HepG2 (cell line): ENCODE measurements around the gene USP25. TPM values are rescaled to one million over a fixed set of nuclear protein-coding genes. Genes with fewer than 3 reads are reported as not detected.

ENCODE experiments used
- ATAC-seq: fragments of 200-7000 bp; cut with Tn5 transposase; 3 replicates; pipeline ENCODE4 v1.9.1; 2020; ENCODE audit warnings: mild to moderate bottlenecking, moderate library complexity
- BruUV-seq: library from RNA; stranded (reverse); fragments of 400-500 nt; replicated peaks from 2 replicates; lab custom pipeline; 2021; lab: Mats Ljungman, UMichigan
- CTCF ChIA-PET: fragments of 300-600 bp; formaldehyde crosslinking; extraction: SDS; loops from one replicate; lab custom pipeline; 2021; ENCODE audit warnings: low total read pairs, inconsistent platforms, low intra/inter-chr PET ratio; lab: Yijun Ruan, JAX
- POLR2A ChIA-PET: fragments of 350-600 bp; sonication (Branson Sonifier 250); formaldehyde crosslinking; loops from one replicate; lab custom pipeline; 2020; ENCODE audit warnings: antibody characterized with exemption, inconsistent platforms; lab: Yijun Ruan, JAX
- DNase-seq: peaks from one replicate; pipeline ENCODE4 v3.0.0-alpha.2; 2015; ENCODE audit warnings: low spot score
- FAIRE-seq: peaks from 3 replicates; lab custom pipeline; 2011; peaks lifted over from hg19 to GRCh38; lab: Jason Lieb, UNC
- H2AFZ ChIP-seq: one replicate; pipeline ENCODE4 v1.6.1; 2011; ENCODE audit warnings: low read length, inconsistent platforms
- H3K27ac ChIP-seq: fragments of 300-600 bp; 3 replicates; pipeline ENCODE4 v1.8.0; 2011; ENCODE audit warnings: mixed run types, mild to moderate bottlenecking, mixed read lengths, low read length, inconsistent platforms; ENCODE audit not compliant: insufficient read depth; ENCODE audit errors: extremely low read length
- H3K27me3 ChIP-seq, 2 experiments: fragments of 200-600 bp in 1 of 2; 2 replicates in 1 of 2; 3 replicates in 1 of 2; pipeline versions ENCODE4 v1.6.0 to v1.8.0; 2011; ENCODE audit warnings: low read length in 2 of 2, mild to moderate bottlenecking in 2 of 2, moderate library complexity in 2 of 2, inconsistent platforms in 1 of 2; ENCODE audit not compliant: insufficient read depth in 2 of 2, control insufficient read depth in 1 of 2
- H3K36me3 ChIP-seq, 2 experiments: fragments of 200-600 bp in 1 of 2; replicated peaks in 1 of 2; 2 replicates in 1 of 2; 3 replicates in 1 of 2; pipeline versions ENCODE4 v1.5.1 to v1.8.0; 2011; ENCODE audit warnings: low read length in 2 of 2, inconsistent platforms in 1 of 2; ENCODE audit not compliant: insufficient read depth in 2 of 2, control insufficient read depth in 1 of 2
- H3K4me1 ChIP-seq: 2 replicates; pipeline ENCODE4 v1.5.1; 2012; ENCODE audit warnings: low read length, inconsistent platforms; ENCODE audit not compliant: insufficient read depth
- H3K4me2 ChIP-seq: 2 replicates; pipeline ENCODE4 v1.6.0; 2011; ENCODE audit warnings: low read depth, low read length, inconsistent platforms
- H3K4me3 ChIP-seq, 3 experiments: fragments of 200-600 bp in 1 of 3; sonication (generic), shearing (Covaris generic) in 1 of 3; replicated peaks in 1 of 3; 2 replicates each; pipeline ENCODE4 v1.5.1; 2011 to 2016; ENCODE audit warnings: low read length in 3 of 3, inconsistent platforms in 2 of 3, low read depth in 2 of 3, mild to moderate bottlenecking in 2 of 3, control low read depth in 1 of 3, mixed read lengths in 1 of 3; ENCODE audit not compliant: insufficient read depth in 1 of 3
- H3K79me2 ChIP-seq: one replicate; pipeline ENCODE4 v1.6.1; 2011; ENCODE audit warnings: low read length, inconsistent platforms; ENCODE audit not compliant: insufficient read depth
- H3K9ac ChIP-seq: 2 replicates; pipeline ENCODE4 v1.6.0; 2011; ENCODE audit warnings: mild to moderate bottlenecking, low read depth, low read length, inconsistent platforms; ENCODE audit not compliant: insufficient read depth
- H3K9me3 ChIP-seq: 2 replicates; pipeline ENCODE4 v1.5.1; 2012; ENCODE audit warnings: mild to moderate bottlenecking, low read length
- H4K20me1 ChIP-seq: 2 replicates; pipeline ENCODE4 v1.6.0; 2011; ENCODE audit warnings: inconsistent platforms, mild to moderate bottlenecking, low read length, moderate library complexity; ENCODE audit not compliant: insufficient read depth
- GPBP1L1 ChIP-seq: sonication (generic); formaldehyde crosslinking; IDR thresholded peaks from 2 replicates; pipeline ENCODE4 v1.5.0; 2020; ENCODE audit warnings: mild to moderate bottlenecking, missing genetic modification reagents
- JDP2 ChIP-seq: sonication (generic); formaldehyde crosslinking; IDR thresholded peaks from 2 replicates; pipeline ENCODE4 v1.8.1; 2022; ENCODE audit warnings: missing genetic modification reagents, borderline replicate concordance
- KLF12 ChIP-seq: sonication (generic); formaldehyde crosslinking; IDR thresholded peaks from 2 replicates; pipeline ENCODE4 v1.4.0; 2020; ENCODE audit warnings: missing genetic modification reagents, borderline replicate concordance
- MIER2 ChIP-seq: IDR thresholded peaks from 2 replicates; pipeline ENCODE4 v1.6.1; 2016; ENCODE audit warnings: missing biosample characterization, missing genetic modification reagents
- NFRKB ChIP-seq: fragments of 450-650 bp; IDR thresholded peaks from 2 replicates; pipeline ENCODE4 v1.6.1; 2017
- TMF1 ChIP-seq: sonication (generic); formaldehyde crosslinking; IDR thresholded peaks from 2 replicates; pipeline ENCODE4 v1.8.1; 2022; ENCODE audit warnings: low read depth, missing genetic modification reagents
- ZBTB20 ChIP-seq: sonication (generic); formaldehyde crosslinking; IDR thresholded peaks from 2 replicates; pipeline ENCODE4 v1.8.1; 2023; ENCODE audit warnings: missing genetic modification reagents, low read depth, mild to moderate bottlenecking, borderline replicate concordance
- ZFYVE20 ChIP-seq: sonication (generic); formaldehyde crosslinking; IDR thresholded peaks from 2 replicates; pipeline ENCODE4 v1.8.0; 2023; ENCODE audit warnings: low read depth, mild to moderate bottlenecking, moderate library complexity, missing genetic modification reagents, borderline replicate concordance
- ZNF496 ChIP-seq: sonication (generic); formaldehyde crosslinking; IDR thresholded peaks from 2 replicates; pipeline ENCODE4 v1.8.1; 2023; ENCODE audit warnings: mild to moderate bottlenecking, moderate library complexity, missing genetic modification reagents; ENCODE audit not compliant: insufficient replicate concordance
- ZSCAN22 ChIP-seq: sonication (generic); formaldehyde crosslinking; IDR thresholded peaks from 2 replicates; pipeline ENCODE4 v1.4.0; 2020; ENCODE audit warnings: mild to moderate bottlenecking, missing genetic modification reagents
- WGBS: methylation state at CpG from one replicate; pipeline ENCODE4 v1.1.6; 2017; ENCODE audit warnings: low lambda C conversion rate; 5-methylcytosine and 5-hydroxymethylcytosine counted together
- in situ Hi-C: cut with HindIII; loops from 2 replicates; pipeline ENCODE4 v1.10.0; 2017; ENCODE audit warnings: low pct_unique_long_range_greater_than_20kb; ENCODE audit not compliant: extremely low pct_ligation_motif_present
- intact Hi-C: fragments of 100-400 bp; cut with micrococcal nuclease; formaldehyde crosslinking; loops from one replicate; pipeline ENCODE4 v1.10.0; 2022; ENCODE audit not compliant: unreplicated experiment
- polyA plus RNA-seq, 8 experiments: library from polyadenylated mRNA; depleted of rRNA in 3 of 8; stranded (reverse) in 7 of 8; unstranded in 1 of 8; fragments of >200 nt; fragmentation: Illumina TruSeq in 4 of 8; extraction: Trizol in 4 of 8; gene quantifications; 2 replicates each; pipeline versions ENCODE4 v1.2.1 to v1.2.3, GENCODE V29; 2011 to 2016; ENCODE audit warnings: low read depth in 4 of 8, missing spikeins in 1 of 8, mixed read lengths in 1 of 8; ENCODE audit not compliant: insufficient read depth in 1 of 8
- total RNA-seq, 5 experiments: library from RNA; depleted of rRNA; stranded (reverse); fragments of >200 nt; fragmentation: Illumina TruSeq; extraction: Trizol; gene quantifications; 2 replicates each; pipeline ENCODE4 v1.2.3, GENCODE V29; 2016; ENCODE audit warnings: low read depth in 1 of 5
- TF ChIP-seq, protein P1 (sequence below): sonication (generic); formaldehyde crosslinking; IDR thresholded peaks from 2 replicates; pipeline ENCODE4 v1.4.0; 2020; ENCODE audit warnings: missing genetic modification reagents
- TF ChIP-seq, protein P2 (sequence below), 2 experiments: sonication (generic) in 1 of 2; formaldehyde crosslinking in 1 of 2; IDR thresholded peaks; 2 replicates each; pipeline versions ENCODE4 v1.5.1 to v1.6.1; 2011 to 2020; ENCODE audit warnings: borderline replicate concordance in 1 of 2, low read depth in 1 of 2, low read length in 1 of 2, mild to moderate bottlenecking in 1 of 2, missing genetic modification reagents in 1 of 2, moderate library complexity in 1 of 2

The USP25 gene
- total and polyA plus RNA-seq, 2 of the 13 experiments (the other 11 are each of a cell fraction or from before 2014, with no cell fraction given), result 12.4 to 26.3 TPM

DNA sequence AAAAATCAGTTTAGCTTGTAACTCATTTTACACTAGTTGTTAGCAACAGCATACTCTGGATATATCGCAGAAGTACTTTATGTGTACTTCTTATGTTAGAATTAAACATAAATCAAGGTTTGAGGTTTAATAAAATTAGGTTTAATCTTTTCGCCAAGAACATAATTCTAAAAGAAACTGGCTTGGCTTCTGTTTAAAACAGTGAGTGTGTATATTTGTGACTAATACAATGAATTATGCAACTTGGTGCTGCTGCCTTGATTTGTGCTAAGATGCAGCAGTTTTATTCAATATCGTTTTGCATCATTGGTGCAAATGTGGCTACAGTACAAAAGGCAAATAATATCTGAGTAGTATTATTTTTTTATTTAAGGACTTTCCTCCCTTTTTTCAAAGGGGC lies 44.8 kb downstream of the USP25 start:
- FAIRE-seq (no peak), ATAC-seq (no peak), DNase-seq (no peak)
- ChIA-PET POLR2A (no interaction called here), CTCF (no interaction called here)
- H3K9ac ChIP-seq, result no peak overlapping the region
- no peak overlapping the region for H3K4me3 ChIP-seq
- H2AFZ ChIP-seq, result no peak overlapping the region
- in situ Hi-C loops, result no loop called here
- H4K20me1 ChIP-seq, result no peaks in the 10 kb centered on the region
- H3K4me1 ChIP-seq, result no peaks in the 10 kb centered on the region
- H3K79me2 ChIP-seq, result peaks cover 5% of the 10 kb centered on the region
- BruUV-seq, result no TSS peak
- no peaks in the 10 kb centered on the region for H3K27me3 ChIP-seq
- peaks cover 0 to 3% of the 10 kb centered on the region in 2 experiments; a peak in 1 of 5 replicates for H3K36me3 ChIP-seq
- 98% methylated on average over 3 of the region's 3 CpGs for WGBS
- intact Hi-C loops, result no loop called here
- TF ChIP-seq KLF12 (CRISPR knock-in tag) (no peak), GPBP1L1 (CRISPR knock-in tag) (no peak), NFRKB (no peak), ZSCAN22 (CRISPR knock-in tag) (no peak), TMF1 (CRISPR knock-in tag) (no peak), ZFYVE20 (CRISPR knock-in tag) (no peak), ZNF496 (CRISPR knock-in tag) (no peak), JDP2 (CRISPR knock-in tag) (no peak), MIER2 (no peak), ZBTB20 (CRISPR knock-in tag) (no peak)
- TF ChIP-seq, protein P1, sequence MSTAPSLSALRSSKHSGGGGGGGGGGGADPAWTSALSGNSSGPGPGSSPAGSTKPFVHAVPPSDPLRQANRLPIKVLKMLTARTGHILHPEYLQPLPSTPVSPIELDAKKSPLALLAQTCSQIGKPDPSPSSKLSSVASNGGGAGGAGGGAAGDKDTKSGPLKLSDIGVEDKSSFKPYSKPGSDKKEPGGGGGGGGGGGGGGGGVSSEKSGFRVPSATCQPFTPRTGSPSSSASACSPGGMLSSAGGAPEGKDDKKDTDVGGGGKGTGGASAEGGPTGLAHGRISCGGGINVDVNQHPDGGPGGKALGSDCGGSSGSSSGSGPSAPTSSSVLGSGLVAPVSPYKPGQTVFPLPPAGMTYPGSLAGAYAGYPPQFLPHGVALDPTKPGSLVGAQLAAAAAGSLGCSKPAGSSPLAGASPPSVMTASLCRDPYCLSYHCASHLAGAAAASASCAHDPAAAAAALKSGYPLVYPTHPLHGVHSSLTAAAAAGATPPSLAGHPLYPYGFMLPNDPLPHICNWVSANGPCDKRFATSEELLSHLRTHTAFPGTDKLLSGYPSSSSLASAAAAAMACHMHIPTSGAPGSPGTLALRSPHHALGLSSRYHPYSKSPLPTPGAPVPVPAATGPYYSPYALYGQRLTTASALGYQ (CRISPR knock-in tag), result no peak
- TF ChIP-seq, protein P2, sequence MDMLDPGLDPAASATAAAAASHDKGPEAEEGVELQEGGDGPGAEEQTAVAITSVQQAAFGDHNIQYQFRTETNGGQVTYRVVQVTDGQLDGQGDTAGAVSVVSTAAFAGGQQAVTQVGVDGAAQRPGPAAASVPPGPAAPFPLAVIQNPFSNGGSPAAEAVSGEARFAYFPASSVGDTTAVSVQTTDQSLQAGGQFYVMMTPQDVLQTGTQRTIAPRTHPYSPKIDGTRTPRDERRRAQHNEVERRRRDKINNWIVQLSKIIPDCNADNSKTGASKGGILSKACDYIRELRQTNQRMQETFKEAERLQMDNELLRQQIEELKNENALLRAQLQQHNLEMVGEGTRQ (IDR thresholded peaks at IDR 0.05; ENCODE audit: low read depth, low read length), result no peak
- TF ChIP-seq, protein P2 (CRISPR knock-in tag; IDR thresholded peaks at IDR 0.05; ENCODE audit: borderline replicate concordance), result no peak
- no peak overlapping the region for H3K4me2 ChIP-seq
- H3K9me3 ChIP-seq, result no peaks in the 10 kb centered on the region
- no peak overlapping the region for H3K27ac ChIP-seq
